HCT116 (cell line): ENCODE measurements around the gene TRMO.

Experiments
- POLR2AphosphoS5 ChIP-seq: IDR thresholded peaks from 2 replicates; pipeline ENCODE4 v1.6.1; 2011; ENCODE audit warnings: mild to moderate bottlenecking, low read depth, low read length, moderate library complexity
- ZBTB33 ChIP-seq: IDR thresholded peaks from 2 replicates; pipeline ENCODE4 v1.6.1; 2011; ENCODE audit warnings: mild to moderate bottlenecking, low read length, moderate library complexity; ENCODE audit not compliant: insufficient replicate concordance; ENCODE audit errors: extremely low read depth

- TF ChIP-seq ZBTB33: no peak
- TF ChIP-seq POLR2AphosphoS5: no peak
These were observed 67.4 kb downstream of the TRMO start for GRCh38 chr9:97854696-97855485.
